GM12874 (cell line): Measurements from ENCODE around the gene ZNF75A.

ENCODE experiments used
- CTCF ChIP-seq: IDR thresholded peaks from 2 replicates; pipeline ENCODE4 v1.5.1; 2011; ENCODE audit warnings: low read depth, mild to moderate bottlenecking, control low read depth, low read length, moderate library complexity; ENCODE audit not compliant: insufficient read depth

The ZNF75A gene

GRCh38 chr16:3282730-3283542 is 22.4 kb upstream of the ZNF75A start, which contains the start of gene ZNF263:
Gene ZNF263, plus strand, starts transcription at chr16:3283491. Its CDS starts 328 bp downstream, at chr16:3283819.
- TF ChIP-seq CTCF = no peak

GRCh38 chr16:3283543-3284447 is 21.5 kb upstream of the ZNF75A start:
- TF ChIP-seq CTCF = no peak

- TF ChIP-seq CTCF = no peak
Measured at GRCh38 chr16:3285131-3285530, 20.2 kb upstream of the ZNF75A start.

GRCh38 chr16:3289998-3290673 is 15.2 kb upstream of the ZNF75A start:
- TF ChIP-seq CTCF = no peak

GRCh38 chr16:3292604-3293003 is 12.7 kb upstream of the ZNF75A start:
- TF ChIP-seq CTCF = no peak

GRCh38 chr16:3295209-3295608 is 10.1 kb upstream of the ZNF75A start:
- TF ChIP-seq CTCF = no peak

- no peak for TF ChIP-seq CTCF
Measured at GRCh38 chr16:3295783-3296182, 9.5 kb upstream of the ZNF75A start.
